Keratinocyte (primary cell): ENCODE measurements around the gene SMYD3. TPM values are rescaled to one million over a fixed set of nuclear protein-coding genes. Genes with fewer than 3 reads are reported as not detected.

Experiments
- DNase-seq: peaks from one replicate; pipeline ENCODE4 v3.0.0-alpha.2; 2011; ENCODE audit warnings: low read depth, missing footprints, low spot score
- FAIRE-seq: peaks from 2 replicates; lab custom pipeline; 2011; peaks lifted over from hg19 to GRCh38; lab: Jason Lieb, UNC
- H2AFZ ChIP-seq: 2 replicates; pipeline ENCODE4 v1.6.0; 2012; ENCODE audit warnings: low read length, control low read depth, inconsistent platforms; ENCODE audit not compliant: control insufficient read depth
- H3K27ac ChIP-seq: 2 replicates; pipeline ENCODE4 v1.5.1; 2011; ENCODE audit warnings: low read length; ENCODE audit not compliant: control insufficient read depth, insufficient read depth
- H3K27me3 ChIP-seq: 3 replicates; pipeline ENCODE4 v1.6.0; 2011; ENCODE audit warnings: low read length; ENCODE audit not compliant: control insufficient read depth, insufficient read depth; ENCODE audit errors: extremely low read depth
- H3K36me3 ChIP-seq, 2 experiments: 2 replicates in 1 of 2; 3 replicates in 1 of 2; pipeline ENCODE4 v1.5.1; 2011; ENCODE audit warnings: low read length in 2 of 2, mild to moderate bottlenecking in 1 of 2; ENCODE audit not compliant: control insufficient read depth in 2 of 2, insufficient read depth in 2 of 2; ENCODE audit errors: extremely low read depth in 1 of 2
- H3K4me1 ChIP-seq: 3 replicates; pipeline ENCODE4 v1.5.1; 2011; ENCODE audit warnings: low read length; ENCODE audit not compliant: control insufficient read depth, insufficient read depth; ENCODE audit errors: extremely low read depth
- H3K4me2 ChIP-seq: 3 replicates; pipeline ENCODE4 v1.6.0; 2011; ENCODE audit warnings: low read depth, low read length; ENCODE audit not compliant: control insufficient read depth, insufficient read depth; ENCODE audit errors: extremely low read depth
- H3K4me3 ChIP-seq, 3 experiments: fragments of 200-600 bp in 1 of 3; sonication (generic) in 1 of 3; 2 replicates in 2 of 3; 3 replicates in 1 of 3; pipeline ENCODE4 v1.5.1; 2011 to 2016; ENCODE audit warnings: low read length in 3 of 3, mild to moderate bottlenecking in 3 of 3, control low read depth in 2 of 3, inconsistent platforms in 1 of 3, low read depth in 1 of 3, mixed read lengths in 1 of 3, mixed run types in 1 of 3, moderate library complexity in 1 of 3; ENCODE audit not compliant: control insufficient read depth in 2 of 3, insufficient read depth in 2 of 3; ENCODE audit errors: extremely low read depth in 1 of 3
- H3K79me2 ChIP-seq: 2 replicates; pipeline ENCODE4 v1.6.0; 2012; ENCODE audit warnings: low read length; ENCODE audit not compliant: control insufficient read depth, insufficient read depth
- H3K9ac ChIP-seq: 3 replicates; pipeline ENCODE4 v1.6.0; 2011; ENCODE audit warnings: low read length; ENCODE audit not compliant: control insufficient read depth, insufficient read depth; ENCODE audit errors: extremely low read depth
- H3K9me1 ChIP-seq: 3 replicates; pipeline ENCODE4 v1.6.0; 2011; ENCODE audit warnings: low read length; ENCODE audit not compliant: control insufficient read depth, insufficient read depth; ENCODE audit errors: extremely low read depth
- H3K9me3 ChIP-seq: 2 replicates; pipeline ENCODE4 v1.5.1; 2012; ENCODE audit warnings: low read depth, low read length; ENCODE audit not compliant: control insufficient read depth
- H4K20me1 ChIP-seq: 3 replicates; pipeline ENCODE4 v1.6.0; 2011; ENCODE audit warnings: low read length; ENCODE audit not compliant: control insufficient read depth, insufficient read depth; ENCODE audit errors: extremely low read depth
- EZH2 ChIP-seq: IDR thresholded peaks from one replicate; pipeline ENCODE4 v1.6.1; 2012; ENCODE audit warnings: inconsistent platforms, mild to moderate bottlenecking, low read length, moderate library complexity
- dilution Hi-C: fragments of 300-500 bp; cut with MboI; formaldehyde crosslinking; loops from one replicate; pipeline ENCODE4 v1.7.0; 2020; ENCODE audit warnings: low sequenced_read_pairs; ENCODE audit not compliant: extremely low pct_ligation_motif_present
- polyA plus RNA-seq, 5 experiments: library from polyadenylated mRNA; depleted of rRNA in 3 of 5; stranded (reverse) in 3 of 5; stranded (forward) in 1 of 5; unstranded in 1 of 5; fragments of >200 nt; gene quantifications; 1 replicate in 1 of 5; 2 replicates in 3 of 5; 3 replicates in 1 of 5; pipeline versions ENCODE4 v1.2.1 to v1.2.3, GENCODE V29; 2011 to 2012; ENCODE audit warnings: missing spikeins in 2 of 5, low read depth in 1 of 5, low replicate concordance in 1 of 5
- TF ChIP-seq, protein P1 (sequence below), 3 experiments: IDR thresholded peaks in 1 of 3; conservative IDR thresholded peaks in 1 of 3; optimal IDR thresholded peaks in 1 of 3; 2 replicates in 2 of 3; 3 replicates in 1 of 3; pipeline versions ENCODE3 to v1.5.1; 2011; ENCODE audit warnings: low read length in 3 of 3, mild to moderate bottlenecking in 3 of 3, moderate library complexity in 2 of 3, control low read depth in 1 of 3, inconsistent platforms in 1 of 3; ENCODE audit not compliant: insufficient read depth in 2 of 3; ENCODE audit errors: extremely low read depth in 1 of 3

SMYD3 gene
- polyA plus RNA-seq, 1 donor (not counting 4 experiments of a cell fraction or from before 2014, with no cell fraction given), result 31.0 TPM

DNA sequence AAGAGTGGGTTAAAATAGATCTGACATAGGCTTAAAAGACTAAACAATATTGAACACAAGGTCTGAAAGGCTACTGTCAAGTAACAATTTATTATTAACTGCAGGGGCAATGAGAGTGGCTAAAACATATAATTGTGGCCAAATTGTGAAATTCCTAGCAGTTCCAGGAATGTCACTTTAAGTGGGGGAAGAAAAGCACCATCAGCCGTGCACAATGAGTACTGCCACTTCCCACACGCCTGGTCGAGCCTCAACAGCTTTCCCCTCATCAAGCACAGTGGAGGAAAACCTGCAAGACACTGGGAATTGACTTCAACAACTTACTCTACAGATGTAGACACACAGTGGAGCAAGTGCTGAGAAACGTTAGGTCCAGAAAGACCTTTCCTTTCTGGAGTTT, 42.6 kb upstream of the SMYD3 start:
- Histone ChIP-seq H3K9me1 (no peaks in the 10 kb centered on the region), H3K27me3 (no peaks in the 10 kb centered on the region), H3K4me3 (no peak overlapping the region), H3K36me3 (peaks cover 6 to 9% of the 10 kb centered on the region in 2 experiments), H3K9ac (no peak overlapping the region), H3K9me3 (no peaks in the 10 kb centered on the region), H3K27ac (no peak overlapping the region), H4K20me1 (no peaks in the 10 kb centered on the region), H3K4me1 (no peaks in the 10 kb centered on the region), H2AFZ (no peak overlapping the region), H3K79me2 (peaks cover 8% of the 10 kb centered on the region), H3K4me2 (no peak overlapping the region)
- FAIRE-seq, result no peak
- dilution Hi-C loops, result no loop called here
- no peak for TF ChIP-seq EZH2
- TF ChIP-seq, protein P1, sequence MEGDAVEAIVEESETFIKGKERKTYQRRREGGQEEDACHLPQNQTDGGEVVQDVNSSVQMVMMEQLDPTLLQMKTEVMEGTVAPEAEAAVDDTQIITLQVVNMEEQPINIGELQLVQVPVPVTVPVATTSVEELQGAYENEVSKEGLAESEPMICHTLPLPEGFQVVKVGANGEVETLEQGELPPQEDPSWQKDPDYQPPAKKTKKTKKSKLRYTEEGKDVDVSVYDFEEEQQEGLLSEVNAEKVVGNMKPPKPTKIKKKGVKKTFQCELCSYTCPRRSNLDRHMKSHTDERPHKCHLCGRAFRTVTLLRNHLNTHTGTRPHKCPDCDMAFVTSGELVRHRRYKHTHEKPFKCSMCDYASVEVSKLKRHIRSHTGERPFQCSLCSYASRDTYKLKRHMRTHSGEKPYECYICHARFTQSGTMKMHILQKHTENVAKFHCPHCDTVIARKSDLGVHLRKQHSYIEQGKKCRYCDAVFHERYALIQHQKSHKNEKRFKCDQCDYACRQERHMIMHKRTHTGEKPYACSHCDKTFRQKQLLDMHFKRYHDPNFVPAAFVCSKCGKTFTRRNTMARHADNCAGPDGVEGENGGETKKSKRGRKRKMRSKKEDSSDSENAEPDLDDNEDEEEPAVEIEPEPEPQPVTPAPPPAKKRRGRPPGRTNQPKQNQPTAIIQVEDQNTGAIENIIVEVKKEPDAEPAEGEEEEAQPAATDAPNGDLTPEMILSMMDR (optimal IDR thresholded peaks at IDR 0.05 in 1 of 3, IDR thresholded peaks at IDR 0.05 in 1 of 3, conservative IDR thresholded peaks at IDR 0.05 in 1 of 3; ENCODE audit: extremely low read depth in 1 of 3, insufficient read depth in 2 of 3, low read length in 3 of 3), result no peak
- no peak for DNase-seq

DNA sequence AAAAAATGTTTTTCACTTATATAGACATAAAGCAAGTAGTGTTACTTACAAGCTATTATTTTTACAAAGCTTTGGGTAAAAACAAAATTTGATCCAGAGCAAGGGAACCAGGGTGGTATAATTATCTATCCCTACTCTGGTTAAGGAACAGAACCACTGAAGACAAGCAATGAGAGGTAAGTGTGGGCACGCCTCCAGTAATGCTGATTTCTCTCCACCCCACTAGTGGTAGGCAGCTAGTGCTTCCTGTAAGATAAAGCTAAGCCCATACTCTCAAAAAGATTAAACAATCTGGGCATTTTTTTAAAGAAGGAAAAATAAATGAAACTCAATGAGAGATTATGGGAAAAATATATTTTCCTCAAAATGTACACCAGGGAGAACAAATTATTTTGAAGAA, 36.9 kb upstream of the SMYD3 start:
- Histone ChIP-seq H3K4me2 (no peak overlapping the region), H3K9me1 (no peaks in the 10 kb centered on the region), H3K79me2 (no peaks in the 10 kb centered on the region), H3K4me3 (no peak overlapping the region), H3K27me3 (no peaks in the 10 kb centered on the region), H4K20me1 (no peaks in the 10 kb centered on the region), H2AFZ (no peak overlapping the region), H3K27ac (no peak overlapping the region), H3K9me3 (no peaks in the 10 kb centered on the region), H3K4me1 (no peaks in the 10 kb centered on the region), H3K36me3 (peaks cover 4 to 11% of the 10 kb centered on the region in 2 experiments), H3K9ac (no peak overlapping the region)
- DNase-seq (no peak), FAIRE-seq (no peak)
- dilution Hi-C loops, result no loop called here
- TF ChIP-seq, protein P1 (optimal IDR thresholded peaks at IDR 0.05 in 1 of 3, IDR thresholded peaks at IDR 0.05 in 1 of 3, conservative IDR thresholded peaks at IDR 0.05 in 1 of 3; ENCODE audit: extremely low read depth in 1 of 3, insufficient read depth in 2 of 3, low read length in 3 of 3), result no peak
- no peak for TF ChIP-seq EZH2
